IMR-90 (cell line): ENCODE results near the gene LLGL1.

Source experiments
- CTCF ChIP-seq: conservative IDR thresholded peaks from 2 replicates; pipeline ENCODE4 v1.5.1; 2012; ENCODE audit warnings: mild to moderate bottlenecking, low read depth, low read length, improper control_type of control experiment
- ELK1 ChIP-seq: fragments of 150-350 bp; IDR thresholded peaks from 2 replicates; pipeline ENCODE4 v1.6.1; 2016; ENCODE audit warnings: low read depth, mild to moderate bottlenecking, low read length, moderate library complexity, borderline replicate concordance

- TF ChIP-seq CTCF (no peak), ELK1 (no peak)
These were observed 5.1 kb downstream of the LLGL1 start for GRCh38 chr17:18230288-18231141.
